K562 (cell line): ENCODE results near the gene TMEM225B.

Experiments
- EHMT2 ChIP-seq: fragments of 450-650 bp; IDR thresholded peaks from 2 replicates; pipeline ENCODE4 v1.6.1; 2018; ENCODE audit warnings: antibody characterized with exemption
- FUS ChIP-seq: fragments of 200-400 bp; formaldehyde crosslinking; optimal IDR thresholded peaks from 2 replicates; pipeline ENCODE3; 2017; ENCODE audit warnings: low read depth, low read length
- GATAD2A ChIP-seq: fragments of 450-650 bp; IDR thresholded peaks from 2 replicates; pipeline ENCODE4 v1.6.1; 2017
- KDM4B ChIP-seq, 2 experiments: fragments of 450-650 bp in 1 of 2; sonication (generic) in 1 of 2; IDR thresholded peaks; 2 replicates each; pipeline ENCODE4 v1.6.1; 2016 to 2017; ENCODE audit warnings: borderline replicate concordance in 2 of 2, antibody characterized with exemption in 1 of 2, low read depth in 1 of 2, mild to moderate bottlenecking in 1 of 2
- TCF7 ChIP-seq: sonication (generic); IDR thresholded peaks from 2 replicates; pipeline ENCODE4 v1.6.1; 2016; ENCODE audit warnings: antibody characterized with exemption, borderline replicate concordance
- ZNF24 ChIP-seq: fragments of 450-650 bp; IDR thresholded peaks from 2 replicates; pipeline ENCODE4 v1.6.1; 2016
- TF ChIP-seq, protein P1 (sequence below), 3 experiments: IDR thresholded peaks in 2 of 3; conservative IDR thresholded peaks in 1 of 3; 2 replicates each; pipeline ENCODE4 v1.5.1; 2011 to 2012; ENCODE audit warnings: low read length in 3 of 3, mild to moderate bottlenecking in 3 of 3, control low read depth in 2 of 3, improper control_type of control experiment in 1 of 3, inconsistent platforms in 1 of 3, low read depth in 1 of 3, mixed read lengths in 1 of 3, moderate library complexity in 1 of 3; ENCODE audit not compliant: insufficient read depth in 2 of 3
- TF ChIP-seq, protein P2 (sequence below): fragments of 250-450 bp; sonication (Bioruptor Pico); IDR thresholded peaks from 2 replicates; pipeline ENCODE4 v1.5.0; 2022; ENCODE audit warnings: mild to moderate bottlenecking
- TF ChIP-seq, protein P3 (sequence below): fragments of 450-650 bp; formaldehyde crosslinking; IDR thresholded peaks from 2 replicates; pipeline ENCODE4 v1.4.0; 2020; ENCODE audit warnings: mild to moderate bottlenecking

DNA sequence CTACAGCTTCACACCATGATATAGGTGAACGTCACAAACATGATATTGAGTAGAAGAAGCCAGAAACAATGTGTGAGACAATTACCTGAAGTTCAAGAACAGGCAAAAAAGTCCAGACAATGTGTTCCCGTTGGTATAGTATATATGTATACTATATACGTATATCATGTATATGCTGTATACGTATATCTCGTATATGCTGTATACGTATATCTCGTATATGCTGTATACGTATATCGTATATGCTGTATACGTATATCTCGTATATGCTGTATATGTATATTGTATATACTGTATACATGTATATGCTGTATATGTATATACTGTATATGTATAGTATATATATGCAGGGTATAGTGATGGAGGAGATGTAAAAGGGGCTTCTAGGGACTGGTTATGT is 29.4 kb downstream of the TMEM225B start:
- TF ChIP-seq, protein P1, sequence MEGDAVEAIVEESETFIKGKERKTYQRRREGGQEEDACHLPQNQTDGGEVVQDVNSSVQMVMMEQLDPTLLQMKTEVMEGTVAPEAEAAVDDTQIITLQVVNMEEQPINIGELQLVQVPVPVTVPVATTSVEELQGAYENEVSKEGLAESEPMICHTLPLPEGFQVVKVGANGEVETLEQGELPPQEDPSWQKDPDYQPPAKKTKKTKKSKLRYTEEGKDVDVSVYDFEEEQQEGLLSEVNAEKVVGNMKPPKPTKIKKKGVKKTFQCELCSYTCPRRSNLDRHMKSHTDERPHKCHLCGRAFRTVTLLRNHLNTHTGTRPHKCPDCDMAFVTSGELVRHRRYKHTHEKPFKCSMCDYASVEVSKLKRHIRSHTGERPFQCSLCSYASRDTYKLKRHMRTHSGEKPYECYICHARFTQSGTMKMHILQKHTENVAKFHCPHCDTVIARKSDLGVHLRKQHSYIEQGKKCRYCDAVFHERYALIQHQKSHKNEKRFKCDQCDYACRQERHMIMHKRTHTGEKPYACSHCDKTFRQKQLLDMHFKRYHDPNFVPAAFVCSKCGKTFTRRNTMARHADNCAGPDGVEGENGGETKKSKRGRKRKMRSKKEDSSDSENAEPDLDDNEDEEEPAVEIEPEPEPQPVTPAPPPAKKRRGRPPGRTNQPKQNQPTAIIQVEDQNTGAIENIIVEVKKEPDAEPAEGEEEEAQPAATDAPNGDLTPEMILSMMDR (IDR thresholded peaks at IDR 0.05 in 2 of 3, conservative IDR thresholded peaks at IDR 0.05 in 1 of 3; ENCODE audit: insufficient read depth in 2 of 3, low read depth in 1 of 3, low read length in 3 of 3) = no peak
- TF ChIP-seq GATAD2A (no peak), FUS (no peak), TCF7 (no peak), KDM4B (IDR thresholded peaks at IDR 0.05; ENCODE audit: borderline replicate concordance in 2 of 2, low read depth in 1 of 2) (no peak), ZNF24 (no peak), EHMT2 (no peak)
- TF ChIP-seq, protein P2, sequence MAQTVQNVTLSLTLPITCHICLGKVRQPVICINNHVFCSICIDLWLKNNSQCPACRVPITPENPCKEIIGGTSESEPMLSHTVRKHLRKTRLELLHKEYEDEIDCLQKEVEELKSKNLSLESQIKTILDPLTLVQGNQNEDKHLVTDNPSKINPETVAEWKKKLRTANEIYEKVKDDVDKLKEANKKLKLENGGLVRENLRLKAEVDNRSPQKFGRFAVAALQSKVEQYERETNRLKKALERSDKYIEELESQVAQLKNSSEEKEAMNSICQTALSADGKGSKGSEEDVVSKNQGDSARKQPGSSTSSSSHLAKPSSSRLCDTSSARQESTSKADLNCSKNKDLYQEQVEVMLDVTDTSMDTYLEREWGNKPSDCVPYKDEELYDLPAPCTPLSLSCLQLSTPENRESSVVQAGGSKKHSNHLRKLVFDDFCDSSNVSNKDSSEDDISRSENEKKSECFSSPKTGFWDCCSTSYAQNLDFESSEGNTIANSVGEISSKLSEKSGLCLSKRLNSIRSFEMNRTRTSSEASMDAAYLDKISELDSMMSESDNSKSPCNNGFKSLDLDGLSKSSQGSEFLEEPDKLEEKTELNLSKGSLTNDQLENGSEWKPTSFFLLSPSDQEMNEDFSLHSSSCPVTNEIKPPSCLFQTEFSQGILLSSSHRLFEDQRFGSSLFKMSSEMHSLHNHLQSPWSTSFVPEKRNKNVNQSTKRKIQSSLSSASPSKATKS = no peak
- TF ChIP-seq, protein P3, sequence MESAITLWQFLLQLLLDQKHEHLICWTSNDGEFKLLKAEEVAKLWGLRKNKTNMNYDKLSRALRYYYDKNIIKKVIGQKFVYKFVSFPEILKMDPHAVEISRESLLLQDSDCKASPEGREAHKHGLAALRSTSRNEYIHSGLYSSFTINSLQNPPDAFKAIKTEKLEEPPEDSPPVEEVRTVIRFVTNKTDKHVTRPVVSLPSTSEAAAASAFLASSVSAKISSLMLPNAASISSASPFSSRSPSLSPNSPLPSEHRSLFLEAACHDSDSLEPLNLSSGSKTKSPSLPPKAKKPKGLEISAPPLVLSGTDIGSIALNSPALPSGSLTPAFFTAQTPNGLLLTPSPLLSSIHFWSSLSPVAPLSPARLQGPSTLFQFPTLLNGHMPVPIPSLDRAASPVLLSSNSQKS (CRISPR knock-in tag) = no peak
